MM.1S (cell line): ENCODE data around the gene INO80D.
"Not testable (repeated sequence)": the region's sequence is repeated elsewhere in the genome, so short reads cannot be mapped to it uniquely, and the experiment has no call there.

Source experiments
- DNase-seq: peaks from one replicate; pipeline ENCODE4 v3.0.0-alpha.2; 2015
- H2AFZ ChIP-seq: fragments of 300-600 bp; sonication (generic); 2 replicates; pipeline ENCODE4 v1.6.0; 2016; ENCODE audit warnings: antibody characterized with exemption, low read length
- H3F3A ChIP-seq: fragments of 300-600 bp; sonication (generic); 2 replicates; pipeline ENCODE4 v1.6.1; 2016; ENCODE audit warnings: mild to moderate bottlenecking, antibody characterized with exemption, low read length, moderate library complexity, mixed read lengths; ENCODE audit not compliant: insufficient read depth
- H3K27ac ChIP-seq: fragments of 300-600 bp; sonication (generic); 2 replicates; pipeline ENCODE4 v1.5.1; 2016; ENCODE audit warnings: mild to moderate bottlenecking, low read length
- H3K27me3 ChIP-seq: fragments of 300-600 bp; sonication (generic); replicated peaks from 2 replicates; pipeline ENCODE4 v1.6.0; 2016; ENCODE audit warnings: low read length; ENCODE audit not compliant: insufficient read depth
- H3K36me3 ChIP-seq: fragments of 300-600 bp; sonication (generic); replicated peaks from 2 replicates; pipeline ENCODE4 v1.6.1; 2016; ENCODE audit warnings: mild to moderate bottlenecking, low read length, mixed read lengths; ENCODE audit not compliant: insufficient read depth
- H3K4me1 ChIP-seq: fragments of 300-600 bp; sonication (generic); 2 replicates; pipeline ENCODE4 v1.6.1; 2016; ENCODE audit warnings: low read length, mixed read lengths
- H3K4me2 ChIP-seq: fragments of 300-600 bp; sonication (generic); 2 replicates; pipeline ENCODE4 v1.6.0; 2016; ENCODE audit warnings: low read depth, low read length
- H3K4me3 ChIP-seq: fragments of 300-600 bp; sonication (generic); 2 replicates; pipeline ENCODE4 v1.5.1; 2016; ENCODE audit warnings: low read length, mixed read lengths
- H3K79me2 ChIP-seq: fragments of 300-600 bp; sonication (generic); 2 replicates; pipeline ENCODE4 v1.6.1; 2016; ENCODE audit warnings: mixed run types, low read length, mixed read lengths
- H3K9ac ChIP-seq: fragments of 300-600 bp; sonication (generic); 2 replicates; pipeline ENCODE4 v1.6.1; 2016; ENCODE audit warnings: low read length, mixed read lengths
- H3K9me2 ChIP-seq: fragments of 300-600 bp; sonication (generic); replicated peaks from 2 replicates; pipeline ENCODE4 v1.6.1; 2016; ENCODE audit warnings: mild to moderate bottlenecking, low read length, mixed read lengths; ENCODE audit not compliant: insufficient read depth
- H3K9me3 ChIP-seq: fragments of 300-600 bp; sonication (generic); replicated peaks from 2 replicates; pipeline ENCODE4 v1.6.1; 2016; ENCODE audit warnings: mild to moderate bottlenecking, low read length, mixed read lengths; ENCODE audit not compliant: insufficient read depth
- H4K20me1 ChIP-seq: fragments of 300-600 bp; sonication (generic); 2 replicates; pipeline ENCODE4 v1.6.1; 2016; ENCODE audit warnings: mild to moderate bottlenecking, low read length, moderate library complexity, mixed read lengths; ENCODE audit not compliant: insufficient read depth
- CTCF ChIP-seq: fragments of 300-600 bp; sonication (generic); IDR thresholded peaks from 2 replicates; pipeline ENCODE4 v1.5.1; 2016; ENCODE audit warnings: antibody characterized with exemption, low read length, mixed read lengths
- EZH2 ChIP-seq: fragments of 300-600 bp; sonication (generic); optimal IDR thresholded peaks from 2 replicates; pipeline ENCODE3; 2017; ENCODE audit warnings: low read depth, mild to moderate bottlenecking, antibody characterized with exemption, low read length, mixed read lengths
- EZH2phosphoT487 ChIP-seq: fragments of 300-600 bp; sonication (generic); IDR thresholded peaks from 2 replicates; pipeline ENCODE4 v1.6.1; 2018; ENCODE audit warnings: antibody characterized with exemption, low read length

The INO80D gene

GRCh38 chr2:206105038-206105437 is 19.1 kb upstream of the INO80D start:
- no peaks in the 10 kb centered on the region for H3K36me3 ChIP-seq
- H3K9ac ChIP-seq: no peak overlapping the region
- H3K27me3 ChIP-seq: no peaks in the 10 kb centered on the region
- H3K9me3 ChIP-seq: no peaks in the 10 kb centered on the region
- TF ChIP-seq EZH2 (no peak), CTCF (no peak), EZH2phosphoT487 (no peak)
- no peak for DNase-seq
- H3K4me1 ChIP-seq: no peaks in the 10 kb centered on the region
- H3K27ac ChIP-seq: no peak overlapping the region
- H3K4me2 ChIP-seq: no peak overlapping the region
- H4K20me1 ChIP-seq: no peaks in the 10 kb centered on the region
- H3F3A ChIP-seq: no peaks in the 10 kb centered on the region
- H3K4me3 ChIP-seq: no peak overlapping the region
- no peaks in the 10 kb centered on the region for H3K9me2 ChIP-seq
- H2AFZ ChIP-seq: no peak overlapping the region
- H3K79me2 ChIP-seq: no peaks in the 10 kb centered on the region

GRCh38 chr2:206098872-206099271 is 12.9 kb upstream of the INO80D start:
- H2AFZ ChIP-seq, H3K27ac ChIP-seq, H3K9me3 ChIP-seq, H3K9ac ChIP-seq, DNase-seq, H3K4me1 ChIP-seq, H3K36me3 ChIP-seq, H3F3A ChIP-seq, H3K4me3 ChIP-seq, H3K9me2 ChIP-seq, H3K4me2 ChIP-seq, H3K79me2 ChIP-seq, H3K27me3 ChIP-seq, H4K20me1 ChIP-seq: not testable (repeated sequence)

- Histone ChIP-seq H3K9me2 (no peaks in the 10 kb centered on the region), H3K9ac (no peak overlapping the region), H3K36me3 (no peaks in the 10 kb centered on the region), H3K9me3 (no peaks in the 10 kb centered on the region), H3K27ac (no peak overlapping the region), H3K4me2 (no peak overlapping the region), H3F3A (no peaks in the 10 kb centered on the region), H4K20me1 (no peaks in the 10 kb centered on the region), H3K4me3 (no peak overlapping the region), H2AFZ (no peak overlapping the region), H3K27me3 (no peaks in the 10 kb centered on the region), H3K79me2 (no peaks in the 10 kb centered on the region), H3K4me1 (no peaks in the 10 kb centered on the region)
- DNase-seq: no peak
- TF ChIP-seq CTCF (no peak), EZH2 (no peak), EZH2phosphoT487 (no peak)
These were observed 12.5 kb upstream of the INO80D start for GRCh38 chr2:206098471-206098870.

GRCh38 chr2:206096876-206097275 is 10.9 kb upstream of the INO80D start:
- Histone ChIP-seq H3K36me3 (no peaks in the 10 kb centered on the region), H3K27me3 (no peaks in the 10 kb centered on the region), H3K9me2 (no peaks in the 10 kb centered on the region), H3K79me2 (no peaks in the 10 kb centered on the region), H3K4me3 (no peak overlapping the region), H3K9ac (no peak overlapping the region), H3K4me2 (no peak overlapping the region), H2AFZ (no peak overlapping the region), H3K9me3 (no peaks in the 10 kb centered on the region), H3F3A (no peaks in the 10 kb centered on the region), H4K20me1 (no peaks in the 10 kb centered on the region), H3K27ac (no peak overlapping the region), H3K4me1 (no peaks in the 10 kb centered on the region)
- DNase-seq: no peak
- TF ChIP-seq EZH2 (no peak), CTCF (no peak), EZH2phosphoT487 (no peak)
